Vagina (tissue), 2 donors: Measurements from ENCODE around the gene DMD. TPM values are rescaled to one million over a fixed set of nuclear protein-coding genes. Genes with fewer than 3 reads are reported as not detected.

Experiments used
- DNase-seq, 2 donors: peaks; one replicate each; pipeline ENCODE4 v3.0.0-alpha.2; 2017; ENCODE audit errors: extremely low spot score in 2 of 2
- H3K27ac ChIP-seq: fragments of 200-600 bp; sonication (generic); one replicate; pipeline ENCODE4 v1.5.1; 2019
- H3K27me3 ChIP-seq: fragments of 200-600 bp; sonication (generic); one replicate; pipeline ENCODE4 v1.5.1; 2019
- H3K36me3 ChIP-seq, 2 donors: fragments of 200-600 bp; sonication (generic); one replicate each; pipeline ENCODE4 v1.5.1; 2017 to 2019
- H3K4me1 ChIP-seq: fragments of 200-600 bp; sonication (generic); one replicate; pipeline ENCODE4 v1.5.1; 2019
- H3K4me3 ChIP-seq, 2 donors: fragments of 200-600 bp; sonication (generic); 1 replicate in 1 of 2; 2 replicates in 1 of 2; pipeline ENCODE4 v1.5.1; 2016 to 2019
- H3K9me3 ChIP-seq: fragments of 200-600 bp; sonication (generic); one replicate; pipeline ENCODE4 v1.5.1; 2019
- CTCF ChIP-seq, 3 experiments: fragments of 450-650 bp in 2 of 3; fragments of 200-600 bp in 1 of 3; sonication (generic) in 1 of 3; IDR thresholded peaks; one replicate each; pipeline ENCODE4 v1.5.1; 2017 to 2019; ENCODE audit warnings: antibody characterized with exemption in 3 of 3, mild to moderate bottlenecking in 2 of 3, moderate library complexity in 2 of 3
- POLR2A ChIP-seq, 2 donors: fragments of 450-650 bp; IDR thresholded peaks; one replicate each; pipeline ENCODE4 v1.6.1; 2017; ENCODE audit warnings: antibody characterized with exemption in 2 of 2, mild to moderate bottlenecking in 2 of 2, moderate library complexity in 2 of 2
- POLR2AphosphoS5 ChIP-seq, 2 donors: sonication (generic); formaldehyde crosslinking; IDR thresholded peaks; one replicate each; pipeline ENCODE4 v1.9.0; 2017; ENCODE audit warnings: antibody characterized with exemption in 2 of 2, mild to moderate bottlenecking in 2 of 2, low read depth in 1 of 2; ENCODE audit not compliant: insufficient read depth in 1 of 2
- intact Hi-C: fragments of 100-400 bp; cut with DNase I; formaldehyde crosslinking; loops from one replicate; pipeline ENCODE4 v1.15.1; 2023
- total RNA-seq: library from RNA; depleted of rRNA; stranded (reverse); fragments of >200 nt; gene quantifications from one replicate; pipeline ENCODE4 v1.2.3, GENCODE V29; 2016

Gene DMD
- total RNA-seq, 1 donor from 2014 or later = 25.8 TPM

- no peak overlapping the region for H3K27ac ChIP-seq
- no peak for DNase-seq
- no peaks in the 10 kb centered on the region for H3K36me3 ChIP-seq
- no peaks in the 10 kb centered on the region for H3K9me3 ChIP-seq
- H3K27me3 ChIP-seq = no peaks in the 10 kb centered on the region
- intact Hi-C loops = no loop called here
- no peaks in the 10 kb centered on the region for H3K4me1 ChIP-seq
- TF ChIP-seq CTCF (IDR thresholded peaks at IDR 0.05) (no peak), POLR2A (IDR thresholded peaks at IDR 0.05) (no peak), POLR2AphosphoS5 (IDR thresholded peaks at IDR 0.05; ENCODE audit: insufficient read depth in 1 of 2, low read depth in 1 of 2) (no peak)
- no peak overlapping the region for H3K4me3 ChIP-seq
Measured at GRCh38 chrX:31909850-31910572, 1301.3 kb downstream of the DMD start.

- TF ChIP-seq POLR2AphosphoS5 (IDR thresholded peaks at IDR 0.05; ENCODE audit: insufficient read depth in 1 of 2, low read depth in 1 of 2) = no peak
- no peak for TF ChIP-seq POLR2A (IDR thresholded peaks at IDR 0.05)
- no peak for TF ChIP-seq CTCF (IDR thresholded peaks at IDR 0.05)
- Histone ChIP-seq H3K27ac (no peak overlapping the region), H3K4me1 (no peaks in the 10 kb centered on the region), H3K9me3 (no peaks in the 10 kb centered on the region), H3K36me3 (no peaks in the 10 kb centered on the region), H3K4me3 (no peak overlapping the region), H3K27me3 (no peaks in the 10 kb centered on the region)
- no peak for DNase-seq
- intact Hi-C loops = no loop called here
Measured at GRCh38 chrX:31894152-31894551, 1317.2 kb downstream of the DMD start.

- Histone ChIP-seq H3K4me3 (no peak overlapping the region), H3K36me3 (no peaks in the 10 kb centered on the region), H3K4me1 (no peaks in the 10 kb centered on the region), H3K27ac (no peak overlapping the region), H3K9me3 (no peaks in the 10 kb centered on the region), H3K27me3 (no peaks in the 10 kb centered on the region)
- DNase-seq = no peak
- intact Hi-C loops = no loop called here
- no peak for TF ChIP-seq POLR2AphosphoS5 (IDR thresholded peaks at IDR 0.05; ENCODE audit: insufficient read depth in 1 of 2, low read depth in 1 of 2)
- no peak for TF ChIP-seq CTCF (IDR thresholded peaks at IDR 0.05)
- no peak for TF ChIP-seq POLR2A (IDR thresholded peaks at IDR 0.05)
Measured at GRCh38 chrX:31893525-31893924, 1317.8 kb downstream of the DMD start.

- no peak for DNase-seq
- Histone ChIP-seq H3K4me1 (no peaks in the 10 kb centered on the region), H3K27me3 (no peaks in the 10 kb centered on the region), H3K4me3 (no peak overlapping the region), H3K9me3 (no peaks in the 10 kb centered on the region), H3K36me3 (no peaks in the 10 kb centered on the region), H3K27ac (no peak overlapping the region)
- no peak for TF ChIP-seq CTCF (IDR thresholded peaks at IDR 0.05)
- no peak for TF ChIP-seq POLR2AphosphoS5 (IDR thresholded peaks at IDR 0.05; ENCODE audit: insufficient read depth in 1 of 2, low read depth in 1 of 2)
- no peak for TF ChIP-seq POLR2A (IDR thresholded peaks at IDR 0.05)
- intact Hi-C loops = no loop called here
Measured at GRCh38 chrX:31889088-31889487, 1322.3 kb downstream of the DMD start.

GRCh38 chrX:31884535-31884934, 1326.8 kb downstream of the DMD start:
- H3K9me3 ChIP-seq = no peaks in the 10 kb centered on the region
- H3K27ac ChIP-seq = no peak overlapping the region
- H3K4me1 ChIP-seq = no peaks in the 10 kb centered on the region
- TF ChIP-seq CTCF (IDR thresholded peaks at IDR 0.05) (no peak), POLR2AphosphoS5 (IDR thresholded peaks at IDR 0.05; ENCODE audit: insufficient read depth in 1 of 2, low read depth in 1 of 2) (no peak), POLR2A (IDR thresholded peaks at IDR 0.05) (no peak)
- intact Hi-C loops = no loop called here
- DNase-seq = no peak
- H3K4me3 ChIP-seq = no peak overlapping the region
- no peaks in the 10 kb centered on the region for H3K36me3 ChIP-seq
- no peaks in the 10 kb centered on the region for H3K27me3 ChIP-seq
